ENCODE measurements around the gene COL6A2. TPM values are rescaled to one million over a fixed set of nuclear protein-coding genes. Genes with fewer than 3 reads are reported as not detected.
A peak's percentile ranks its signal among the peaks of the same experiment; 100 is the strongest.

COL6A2 gene
- total and polyA plus RNA-seq, 2 of the 4 experiments (the other 2 are of a cell fraction), result 208 to 1,065 TPM

GRCh38 chr21:46091118-46091517 lies 6.8 kb upstream of the COL6A2 start:
- Histone ChIP-seq H2BK15ac (ENCODE audit: low read depth, low read length) (peak overlapping the region; percentile 89; the same call in 2 of the 3 replicates), H2AFZ (replicated peaks; ENCODE audit: low read length, poor library complexity) (peak overlapping the region; percentile 46), H4K5ac (ENCODE audit: low read depth, low read length) (peak overlapping the region; percentile 21), H2BK5ac (ENCODE audit: low read depth, low read length, poor library complexity, severe bottlenecking) (peak overlapping the region; percentile 87), H3K4me2 (ENCODE audit: low read depth, low read length) (no peak overlapping the region), H3K4ac (ENCODE audit: low read depth, low read length) (peak overlapping the region; percentile 99), H3K18ac (ENCODE audit: low read depth, low read length) (peak overlapping the region; percentile 83), H2AK9ac (replicated peaks; ENCODE audit: low read depth, low read length, poor library complexity) (peak overlapping the region; percentile 87), H3K14ac (replicated peaks; ENCODE audit: low read depth, low read length) (peak overlapping the region; percentile 95), H3K36me3 (ENCODE audit: control insufficient read depth, insufficient read depth, low read length) (no peaks in the 10 kb centered on the region), H3K27ac (ENCODE audit: insufficient read depth, low read length) (peak overlapping the region; percentile 92), H3K56ac (ENCODE audit: extremely low read depth, insufficient read depth, low read length) (no peak overlapping the region; the same call in 1 of the 2 replicates), H3K4me3 (ENCODE audit: insufficient read depth, low read depth, low read length) (no peak overlapping the region), H3K4me1 (ENCODE audit: control insufficient read depth, insufficient read depth, low read length) (peaks cover 17% of the 10 kb centered on the region), H2BK20ac (ENCODE audit: low read depth, low read length) (peak overlapping the region; percentile 96), H4K8ac (ENCODE audit: low read depth in 2 of 2, low read length in 2 of 2) (peak overlapping the region; percentile 70 to 90), H3K9me3 (ENCODE audit: control insufficient read depth, insufficient read depth, low read length) (no peaks in the 10 kb centered on the region), H3K23ac (ENCODE audit: low read depth, low read length) (peak overlapping the region; percentile 66), H2BK120ac (ENCODE audit: low read depth, low read length) (peak overlapping the region; percentile 98), H4K91ac (ENCODE audit: insufficient read depth, low read depth, low read length) (peak overlapping the region; percentile 98), H3K9me1 (ENCODE audit: insufficient read depth, low read length) (peaks cover 17% of the 10 kb centered on the region), H3K9ac (ENCODE audit: low read depth, low read length) (0 out of 2 replicates have a peak overlapping the region, but pooled peaks have one; percentile 65), H4K20me1 (ENCODE audit: insufficient read depth, low read length) (0 out of 2 replicates have a peak, but pooled peaks cover 3% of the 10 kb centered on the region), H3K27me3 (ENCODE audit: control insufficient read depth, insufficient read depth, low read length) (no peaks in the 10 kb centered on the region), H2AK5ac (ENCODE audit: low read depth, low read length) (peak overlapping the region; percentile 100), H3K79me1 (ENCODE audit: low read depth in 1 of 2, low read length in 2 of 2) (peaks cover 0 to 44% of the 10 kb centered on the region in 2 experiments; a peak in 2 of 4 replicates)
- TF ChIP-seq, protein P1, sequence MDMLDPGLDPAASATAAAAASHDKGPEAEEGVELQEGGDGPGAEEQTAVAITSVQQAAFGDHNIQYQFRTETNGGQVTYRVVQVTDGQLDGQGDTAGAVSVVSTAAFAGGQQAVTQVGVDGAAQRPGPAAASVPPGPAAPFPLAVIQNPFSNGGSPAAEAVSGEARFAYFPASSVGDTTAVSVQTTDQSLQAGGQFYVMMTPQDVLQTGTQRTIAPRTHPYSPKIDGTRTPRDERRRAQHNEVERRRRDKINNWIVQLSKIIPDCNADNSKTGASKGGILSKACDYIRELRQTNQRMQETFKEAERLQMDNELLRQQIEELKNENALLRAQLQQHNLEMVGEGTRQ (IDR thresholded peaks at IDR 0.05; ENCODE audit: low read depth, low read length), result no peak
- TF ChIP-seq BHLHE40 (IDR thresholded peaks at IDR 0.05; ENCODE audit: low read depth, low read length) (no peak), MAFK (IDR thresholded peaks at IDR 0.05; ENCODE audit: low read depth, low read length) (no peak), ELK1 (IDR thresholded peaks at IDR 0.05; ENCODE audit: borderline replicate concordance, low read depth, low read length) (no peak), RCOR1 (IDR thresholded peaks at IDR 0.05; ENCODE audit: insufficient replicate concordance, low read length) (no peak), MXI1 (IDR thresholded peaks at IDR 0.05; ENCODE audit: borderline replicate concordance, low read depth, low read length) (no peak), RFX5 (IDR thresholded peaks at IDR 0.05; ENCODE audit: low read depth, low read length) (no peak), CEBPB (IDR thresholded peaks at IDR 0.05; ENCODE audit: low read depth, low read length) (no peak), RAD21 (IDR thresholded peaks at IDR 0.05; ENCODE audit: low read length) (no peak), FOS (IDR thresholded peaks at IDR 0.05; ENCODE audit: low read depth, low read length) (no peak), POLR2A (IDR thresholded peaks at IDR 0.05; ENCODE audit: low read depth, low read length) (no peak; the same call in 1 of the 2 replicates), SMC3 (IDR thresholded peaks at IDR 0.05; ENCODE audit: low read depth, low read length) (no peak)
- no TSS peak for BruUV-seq (replicated peaks)
- dilution Hi-C loops (cut with HindIII; ENCODE audit: low sequenced_read_pairs, unreplicated experiment) (no loop called here), in situ Hi-C loops (cut with MboI; ENCODE audit: low sequenced_read_pairs) (loop anchor here (5.0 kb wide), 1 partner anchor 119 kb away; no protein-coding TSS in a partner anchor), intact Hi-C loops (cut with micrococcal nuclease) (loop anchor here (1.0 kb wide), 1 partner anchor 63 kb away; no protein-coding TSS in a partner anchor)
- ATAC-seq (ENCODE audit: low read depth), result no peak
- 78% methylated on average over 4 of the region's 4 CpGs; no CpG with 5 or more reads in 1 of the 2 experiments for WGBS, 2 experiments (ENCODE audit: extremely low coverage in 2 of 2, insufficient read length in 1 of 2)
- CTCF ChIA-PET, result no interaction called here
- DNase-seq, result no peak
- POLR2A ChIA-PET (ENCODE audit: unreplicated experiment), result no interaction called here
